Frontal cortex (tissue), 4 donors: Measurements from ENCODE around the gene LCN6. TPM values are rescaled to one million over a fixed set of nuclear protein-coding genes. Genes with fewer than 3 reads are reported as not detected.

ENCODE experiments used
- DNase-seq, 2 donors: peaks; one replicate each; pipeline ENCODE4 v3.0.0; 2012; ENCODE audit warnings: low spot score in 2 of 2
- FAIRE-seq: peaks from 2 replicates; lab custom pipeline; 2012; peaks lifted over from hg19 to GRCh38; lab: Jason Lieb, UNC
- total RNA-seq: library from RNA; depleted of rRNA; stranded (reverse); fragments of >200 nt; gene quantifications from one replicate; pipeline ENCODE4 v1.2.3, GENCODE V29; 2014
- donor health status: control.
- donor health status: control.
- donor health status: control.

The LCN6 gene
- total RNA-seq, 1 donor from 2014 or later = not detected

- FAIRE-seq (no peak), DNase-seq (no peak)
Measured at GRCh38 chr9:136729926-136730325, 18.4 kb downstream of the LCN6 start.

GRCh38 chr9:136729144-136729543, 19.2 kb downstream of the LCN6 start:
- no peak for FAIRE-seq
- no peak for DNase-seq

GRCh38 chr9:136728548-136729123, 19.7 kb downstream of the LCN6 start:
- FAIRE-seq (no peak), DNase-seq (no peak)

GRCh38 chr9:136728080-136728547, 20.2 kb downstream of the LCN6 start:
- FAIRE-seq (no peak), DNase-seq (peak; percentile 98 to 99)

- FAIRE-seq (no peak), DNase-seq (no peak)
Measured at GRCh38 chr9:136726631-136727191, 21.6 kb downstream of the LCN6 start.

GRCh38 chr9:136726118-136726517, 22.2 kb downstream of the LCN6 start:
- DNase-seq (no peak), FAIRE-seq (no peak)

- FAIRE-seq = no peak
- no peak for DNase-seq
Measured at GRCh38 chr9:136725612-136726011, 22.7 kb downstream of the LCN6 start.

GRCh38 chr9:136724772-136725171, 23.6 kb downstream of the LCN6 start:
- DNase-seq = no peak
- FAIRE-seq = no peak

- FAIRE-seq = no peak
Measured at GRCh38 chr9:136723989-136724388, 24.3 kb downstream of the LCN6 start.

GRCh38 chr9:136723362-136723976, 24.9 kb downstream of the LCN6 start:
- FAIRE-seq = no peak
- DNase-seq = no peak

More at GRCh38 chr9:136723989-136724388, 24.3 kb downstream of the LCN6 start:
- DNase-seq = no peak

- DNase-seq (peak in 1 of 2 donors; percentile 43), FAIRE-seq (no peak)
Measured at GRCh38 chr9:136722969-136723356, 25.4 kb downstream of the LCN6 start.

- DNase-seq (peak in 1 of 2 donors; percentile 43), FAIRE-seq (no peak)
Measured at GRCh38 chr9:136722093-136722968, 26.0 kb downstream of the LCN6 start.

GRCh38 chr9:136721339-136722092, 26.8 kb downstream of the LCN6 start:
- peak in 1 of 2 donors; percentile 44 for DNase-seq
- FAIRE-seq = no peak

- DNase-seq = peak in 1 of 2 donors; percentile 49
- FAIRE-seq = no peak
Measured at GRCh38 chr9:136720898-136721338, 27.4 kb downstream of the LCN6 start.

- DNase-seq (peak in 1 of 2 donors; percentile 54), FAIRE-seq (no peak)
Measured at GRCh38 chr9:136720251-136720897, 28.0 kb downstream of the LCN6 start.

GRCh38 chr9:136719195-136719880, 29.0 kb downstream of the LCN6 start:
- DNase-seq (peak in 1 of 2 donors; percentile 36), FAIRE-seq (no peak)

GRCh38 chr9:136718345-136719194, 29.8 kb downstream of the LCN6 start:
- FAIRE-seq (no peak), DNase-seq (no peak)

GRCh38 chr9:136717399-136717798, 30.9 kb downstream of the LCN6 start:
- no peak for DNase-seq
- no peak for FAIRE-seq
